ENCODE results near the gene PPP1R17.

PPP1R17 gene

DNA sequence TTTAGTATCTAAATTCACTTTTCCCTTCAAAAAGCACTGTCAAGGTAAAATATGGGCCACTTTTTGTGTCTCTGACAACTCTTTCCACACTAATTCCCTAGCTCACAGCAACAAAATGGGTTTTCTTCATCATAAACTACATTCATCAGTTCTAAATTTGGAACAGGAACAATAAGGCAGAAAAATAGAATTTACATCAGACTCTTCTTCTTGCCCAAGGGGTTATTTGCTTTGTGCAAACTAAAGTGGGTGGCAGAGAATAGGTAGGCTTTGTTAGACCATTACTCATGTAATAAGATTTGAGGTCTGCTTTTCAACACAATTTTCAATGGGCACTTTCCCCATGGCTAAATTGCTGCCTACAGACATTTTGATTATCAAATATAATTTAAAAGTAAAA lies 17.6 kb upstream of the PPP1R17 start:
- no peak for DNase-seq (ENCODE audit: low spot score)

DNA sequence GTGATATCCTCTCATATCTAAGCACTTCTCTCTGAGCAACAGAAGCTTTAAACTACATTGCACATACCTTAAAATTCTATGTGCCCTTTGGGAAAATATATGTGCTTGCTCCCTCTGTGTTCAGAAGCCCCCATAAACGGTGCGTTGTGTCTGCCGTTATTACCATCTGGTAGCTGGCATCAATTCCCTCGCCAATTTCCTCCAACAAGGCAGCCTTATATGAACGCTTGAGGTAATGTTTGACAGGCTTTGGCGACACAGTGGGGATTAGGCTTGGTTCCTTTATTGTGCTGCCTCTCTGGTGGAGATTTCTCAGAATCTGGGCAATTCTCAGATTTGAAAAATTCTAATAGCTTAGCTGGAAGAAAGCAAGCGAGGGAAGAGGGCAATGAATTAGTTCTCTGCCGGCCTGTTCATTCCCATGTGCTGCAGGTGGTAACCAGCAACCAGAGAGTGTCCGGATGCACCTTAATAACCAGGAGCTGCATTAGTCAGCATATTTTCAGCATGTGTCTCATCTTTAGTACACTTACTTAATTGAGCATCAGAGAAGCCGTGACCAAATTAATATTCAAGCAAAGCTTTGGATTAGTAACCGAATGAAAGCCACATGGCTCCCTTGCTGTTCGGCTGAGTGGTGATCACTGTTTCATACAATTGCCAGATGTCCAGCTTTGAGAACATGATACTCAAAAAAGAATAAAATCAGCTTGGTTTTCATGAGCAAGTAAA lies 7.3 kb upstream of the PPP1R17 start:
- H2BK15ac ChIP-seq (ENCODE audit: low read length), result no peak overlapping the region
- no peak for DNase-seq (ENCODE audit: low spot score)
- no peaks in the 10 kb centered on the region for H3K27me3 ChIP-seq (ENCODE audit: control insufficient read depth in 3 of 3, insufficient read depth in 3 of 3, low read depth in 1 of 3, low read length in 3 of 3)
- WGBS, 2 donors (ENCODE audit: extremely low coverage in 2 of 2, insufficient read length in 2 of 2, insufficient replicate concordance in 1 of 2), result no CpG with 5 or more reads among the region's 12 CpGs
- no peak overlapping the region for H2BK5ac ChIP-seq (ENCODE audit: low read length)
- H2BK12ac ChIP-seq (ENCODE audit: low read length), result no peak overlapping the region
- no peak overlapping the region for H3K23ac ChIP-seq (ENCODE audit: low read depth, low read length, poor library complexity)
- no peaks in the 10 kb centered on the region for H3K36me3 ChIP-seq (replicated peaks in 1 of 2; ENCODE audit: control insufficient read depth in 2 of 2, insufficient read depth in 2 of 2, low read length in 2 of 2)
- no peak overlapping the region for H3K9ac ChIP-seq (ENCODE audit: low read depth, low read length, poor library complexity)
- no peak overlapping the region for H3K4ac ChIP-seq (ENCODE audit: low read length)
- no peak overlapping the region for H3K18ac ChIP-seq (ENCODE audit: low read length)
- H3K79me1 ChIP-seq (ENCODE audit: low read depth, low read length), result no peaks in the 10 kb centered on the region
- no peak overlapping the region for H3K14ac ChIP-seq (ENCODE audit: low read length)
- H2AK5ac ChIP-seq (ENCODE audit: low read depth, low read length), result no peak overlapping the region
- no peak overlapping the region for H4K91ac ChIP-seq (ENCODE audit: low read depth, low read length, poor library complexity)
- no peaks in the 10 kb centered on the region for H3K4me1 ChIP-seq (ENCODE audit: control insufficient read depth in 2 of 2, insufficient read depth in 1 of 2, low read depth in 1 of 2, low read length in 2 of 2)
- no peaks in the 10 kb centered on the region for H3K9me3 ChIP-seq (replicated peaks in 1 of 2; ENCODE audit: control insufficient read depth in 2 of 2, insufficient read depth in 1 of 2, low read depth in 1 of 2, low read length in 2 of 2)
- no peak overlapping the region for H3K27ac ChIP-seq (replicated peaks; ENCODE audit: low read length)
- no peak overlapping the region for H3K4me2 ChIP-seq (ENCODE audit: insufficient read depth, low read length, poor library complexity, severe bottlenecking)
- no peak overlapping the region for H4K8ac ChIP-seq (ENCODE audit: low read depth, low read length)
- no peak overlapping the region for H3K4me3 ChIP-seq (ENCODE audit: low read length in 2 of 2)
- no peak overlapping the region for H2BK120ac ChIP-seq (ENCODE audit: low read depth, low read length)
- no peak overlapping the region for H2AFZ ChIP-seq (ENCODE audit: low read length)

More for the DNA sequence above, 17.6 kb upstream of the PPP1R17 start:
- Histone ChIP-seq H3K36me3 (replicated peaks in 1 of 2; ENCODE audit: control insufficient read depth in 2 of 2, insufficient read depth in 2 of 2, low read length in 2 of 2) (no peaks in the 10 kb centered on the region), H3K27ac (replicated peaks; ENCODE audit: low read length) (no peak overlapping the region), H3K4me3 (ENCODE audit: low read length in 2 of 2) (no peak overlapping the region), H2BK12ac (ENCODE audit: low read length) (no peak overlapping the region), H3K9ac (ENCODE audit: low read depth, low read length, poor library complexity) (no peak overlapping the region), H3K4ac (ENCODE audit: low read length) (no peak overlapping the region), H4K91ac (ENCODE audit: low read depth, low read length, poor library complexity) (no peak overlapping the region), H2BK5ac (ENCODE audit: low read length) (no peak overlapping the region), H3K27me3 (ENCODE audit: control insufficient read depth in 3 of 3, insufficient read depth in 3 of 3, low read depth in 1 of 3, low read length in 3 of 3) (no peaks in the 10 kb centered on the region), H2BK15ac (ENCODE audit: low read length) (no peak overlapping the region), H2AFZ (ENCODE audit: low read length) (no peak overlapping the region), H3K4me1 (ENCODE audit: control insufficient read depth in 2 of 2, insufficient read depth in 1 of 2, low read depth in 1 of 2, low read length in 2 of 2) (no peaks in the 10 kb centered on the region), H3K23ac (ENCODE audit: low read depth, low read length, poor library complexity) (no peak overlapping the region), H2AK5ac (ENCODE audit: low read depth, low read length) (no peak overlapping the region), H3K18ac (ENCODE audit: low read length) (no peak overlapping the region), H3K9me3 (replicated peaks in 1 of 2; ENCODE audit: control insufficient read depth in 2 of 2, insufficient read depth in 1 of 2, low read depth in 1 of 2, low read length in 2 of 2) (no peaks in the 10 kb centered on the region), H3K14ac (ENCODE audit: low read length) (no peak overlapping the region), H2BK120ac (ENCODE audit: low read depth, low read length) (no peak overlapping the region), H3K4me2 (ENCODE audit: insufficient read depth, low read length, poor library complexity, severe bottlenecking) (no peak overlapping the region), H4K8ac (ENCODE audit: low read depth, low read length) (no peak overlapping the region), H3K79me1 (ENCODE audit: low read depth, low read length) (no peaks in the 10 kb centered on the region)

DNA sequence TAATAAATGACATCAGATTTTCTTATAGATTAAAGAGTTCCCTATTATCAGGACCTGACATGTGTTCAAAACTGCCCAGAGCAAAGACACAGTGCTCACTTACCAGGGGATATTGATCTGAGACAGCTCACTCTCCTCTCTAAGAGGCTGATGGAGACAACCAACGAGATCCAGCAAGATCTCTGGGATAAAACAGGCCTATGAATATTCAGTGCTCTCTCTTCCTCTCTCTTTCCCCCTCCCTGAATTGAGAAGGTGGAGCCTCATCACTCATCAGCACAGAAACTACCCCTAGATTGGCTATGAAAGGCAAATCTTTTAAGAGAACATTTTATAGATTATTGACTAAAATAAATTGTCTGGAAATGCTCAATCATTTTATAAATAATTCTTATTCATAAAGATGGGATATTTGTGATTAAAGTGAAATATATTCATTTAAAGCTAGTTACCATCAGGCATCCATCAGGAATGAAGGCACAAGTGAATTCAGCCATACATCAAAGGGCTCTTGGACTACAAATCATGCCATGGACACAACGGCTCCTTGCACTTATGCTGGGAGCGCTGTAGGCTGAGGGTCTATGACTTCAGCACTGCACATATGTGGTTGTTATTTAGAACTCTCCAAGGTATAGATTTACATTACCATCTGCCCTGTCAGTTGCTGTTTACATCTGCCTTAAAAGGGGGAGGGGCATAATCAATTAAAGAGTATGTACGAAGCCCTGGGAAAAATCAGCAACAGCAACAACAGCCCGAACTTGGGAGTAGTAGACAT lies 3.4 kb upstream of the PPP1R17 start:
- Histone ChIP-seq H2AFZ (ENCODE audit: low read length) (no peak overlapping the region), H3K79me1 (ENCODE audit: low read depth, low read length) (no peaks in the 10 kb centered on the region), H2BK12ac (ENCODE audit: low read length) (no peak overlapping the region), H2BK120ac (ENCODE audit: low read depth, low read length) (no peak overlapping the region), H3K9ac (ENCODE audit: low read depth, low read length, poor library complexity) (no peak overlapping the region), H3K23ac (ENCODE audit: low read depth, low read length, poor library complexity) (no peak overlapping the region), H3K9me3 (replicated peaks in 1 of 2; ENCODE audit: control insufficient read depth in 2 of 2, insufficient read depth in 1 of 2, low read depth in 1 of 2, low read length in 2 of 2) (no peaks in the 10 kb centered on the region), H2AK5ac (ENCODE audit: low read depth, low read length) (no peak overlapping the region), H3K27me3 (ENCODE audit: control insufficient read depth in 3 of 3, insufficient read depth in 3 of 3, low read depth in 1 of 3, low read length in 3 of 3) (no peaks in the 10 kb centered on the region), H3K4me2 (ENCODE audit: insufficient read depth, low read length, poor library complexity, severe bottlenecking) (no peak overlapping the region), H4K91ac (ENCODE audit: low read depth, low read length, poor library complexity) (no peak overlapping the region), H2BK5ac (ENCODE audit: low read length) (no peak overlapping the region), H4K8ac (ENCODE audit: low read depth, low read length) (no peak overlapping the region), H3K4ac (ENCODE audit: low read length) (no peak overlapping the region), H3K4me3 (ENCODE audit: low read length in 2 of 2) (no peak overlapping the region), H3K36me3 (replicated peaks in 1 of 2; ENCODE audit: control insufficient read depth in 2 of 2, insufficient read depth in 2 of 2, low read length in 2 of 2) (no peaks in the 10 kb centered on the region), H3K18ac (ENCODE audit: low read length) (no peak overlapping the region), H3K14ac (ENCODE audit: low read length) (no peak overlapping the region), H3K27ac (replicated peaks; ENCODE audit: low read length) (no peak overlapping the region), H2BK15ac (ENCODE audit: low read length) (no peak overlapping the region), H3K4me1 (ENCODE audit: control insufficient read depth in 2 of 2, insufficient read depth in 1 of 2, low read depth in 1 of 2, low read length in 2 of 2) (peaks cover 0 to 2% of the 10 kb centered on the region in 2 donors)
- WGBS, 2 donors (ENCODE audit: extremely low coverage in 2 of 2, insufficient read length in 2 of 2, insufficient replicate concordance in 1 of 2), result no CpG with 5 or more reads among the region's 5 CpGs
- DNase-seq (ENCODE audit: low spot score), result no peak

DNA sequence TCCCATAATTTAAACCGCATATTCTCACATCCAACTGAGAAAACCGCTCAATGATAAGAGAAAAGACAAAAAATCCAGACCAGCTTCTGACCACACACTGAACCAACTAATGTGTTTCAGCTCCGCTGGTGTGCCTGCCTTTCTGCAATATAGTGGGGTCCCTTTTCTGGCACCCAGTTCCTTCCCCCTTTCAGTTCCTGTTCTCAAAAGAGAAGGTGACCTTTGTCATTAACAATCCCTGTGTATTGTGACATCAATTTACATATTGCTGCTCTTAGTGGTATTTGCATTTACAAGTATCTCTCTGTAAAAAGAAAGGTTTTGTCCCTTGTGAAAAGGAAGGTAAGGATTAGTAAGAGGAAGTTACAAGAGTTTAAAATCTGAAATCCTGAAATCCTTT lies 1.4 kb downstream of the PPP1R17 start:
- H3K4me1 ChIP-seq (ENCODE audit: control insufficient read depth in 2 of 2, insufficient read depth in 1 of 2, low read depth in 1 of 2, low read length in 2 of 2), result peaks cover 0 to 10% of the 10 kb centered on the region in 2 donors

More for the DNA sequence above, 1.4 kb downstream of the PPP1R17 start:
- no peak for DNase-seq (ENCODE audit: low spot score)
- Histone ChIP-seq H3K9me3 (replicated peaks in 1 of 2; ENCODE audit: control insufficient read depth in 2 of 2, insufficient read depth in 1 of 2, low read depth in 1 of 2, low read length in 2 of 2) (no peaks in the 10 kb centered on the region), H2BK120ac (ENCODE audit: low read depth, low read length) (no peak overlapping the region), H3K4me2 (ENCODE audit: insufficient read depth, low read length, poor library complexity, severe bottlenecking) (no peak overlapping the region), H2AK5ac (ENCODE audit: low read depth, low read length) (no peak overlapping the region), H2BK12ac (ENCODE audit: low read length) (no peak overlapping the region), H3K18ac (ENCODE audit: low read length) (no peak overlapping the region), H2AFZ (ENCODE audit: low read length) (no peak overlapping the region), H3K4me3 (ENCODE audit: low read length in 2 of 2) (no peak overlapping the region), H3K36me3 (replicated peaks in 1 of 2; ENCODE audit: control insufficient read depth in 2 of 2, insufficient read depth in 2 of 2, low read length in 2 of 2) (no peaks in the 10 kb centered on the region), H3K4ac (ENCODE audit: low read length) (no peak overlapping the region), H3K27me3 (ENCODE audit: control insufficient read depth in 3 of 3, insufficient read depth in 3 of 3, low read depth in 1 of 3, low read length in 3 of 3) (no peaks in the 10 kb centered on the region), H3K23ac (ENCODE audit: low read depth, low read length, poor library complexity) (no peak overlapping the region), H3K79me1 (ENCODE audit: low read depth, low read length) (no peaks in the 10 kb centered on the region), H4K8ac (ENCODE audit: low read depth, low read length) (no peak overlapping the region), H3K9ac (ENCODE audit: low read depth, low read length, poor library complexity) (no peak overlapping the region), H3K14ac (ENCODE audit: low read length) (no peak overlapping the region), H3K27ac (replicated peaks; ENCODE audit: low read length) (no peak overlapping the region), H2BK5ac (ENCODE audit: low read length) (no peak overlapping the region), H2BK15ac (ENCODE audit: low read length) (no peak overlapping the region), H4K91ac (ENCODE audit: low read depth, low read length, poor library complexity) (no peak overlapping the region)
- no CpG with 5 or more reads among the region's 3 CpGs for WGBS, 2 donors (ENCODE audit: extremely low coverage in 2 of 2, insufficient read length in 2 of 2, insufficient replicate concordance in 1 of 2)

Data from neuronal stem cell (in vitro differentiated cells).